Frontal cortex (tissue), 4 donors: ENCODE results near the gene FXYD6. TPM values are rescaled to one million over a fixed set of nuclear protein-coding genes. Genes with fewer than 3 reads are reported as not detected.

Experiments
- DNase-seq, 2 donors: peaks; one replicate each; pipeline ENCODE4 v3.0.0; 2012; ENCODE audit warnings: low spot score in 2 of 2
- FAIRE-seq: peaks from 2 replicates; lab custom pipeline; 2012; peaks lifted over from hg19 to GRCh38; lab: Jason Lieb, UNC
- total RNA-seq: library from RNA; depleted of rRNA; stranded (reverse); fragments of >200 nt; gene quantifications from one replicate; pipeline ENCODE4 v1.2.3, GENCODE V29; 2014
- donor health status: control.
- donor health status: control.
- donor health status: control.

The FXYD6 gene
- total RNA-seq, 1 donor from 2014 or later, result 69.3 TPM

- no peak for FAIRE-seq
Measured at GRCh38 chr11:117855912-117856651, 20.4 kb downstream of the FXYD6 start.

GRCh38 chr11:117855186-117855845 lies 21.1 kb downstream of the FXYD6 start:
- DNase-seq (no peak), FAIRE-seq (no peak)

More at GRCh38 chr11:117855912-117856651, 20.4 kb downstream of the FXYD6 start:
- DNase-seq, result no peak

- FAIRE-seq (no peak), DNase-seq (no peak)
Measured at GRCh38 chr11:117852309-117852708, 24.1 kb downstream of the FXYD6 start.

- FAIRE-seq (no peak), DNase-seq (no peak)
Measured at GRCh38 chr11:117851852-117852251, 24.6 kb downstream of the FXYD6 start.

GRCh38 chr11:117851106-117851505 lies 25.4 kb downstream of the FXYD6 start:
- DNase-seq (no peak), FAIRE-seq (no peak)

GRCh38 chr11:117849781-117850414 lies 26.6 kb downstream of the FXYD6 start:
- no peak for DNase-seq
- FAIRE-seq, result no peak

- FAIRE-seq, result no peak
Measured at GRCh38 chr11:117843666-117844484, 32.6 kb downstream of the FXYD6 start.

GRCh38 chr11:117842131-117842941 lies 34.1 kb downstream of the FXYD6 start:
- FAIRE-seq (no peak), DNase-seq (no peak)

More at GRCh38 chr11:117843666-117844484, 32.6 kb downstream of the FXYD6 start:
- DNase-seq, result peak; percentile 44 to 57

- FAIRE-seq, result no peak
- no peak for DNase-seq
Measured at GRCh38 chr11:117841551-117842031, 34.9 kb downstream of the FXYD6 start.

- DNase-seq, result no peak
- FAIRE-seq, result no peak
Measured at GRCh38 chr11:117840881-117841550, 35.4 kb downstream of the FXYD6 start.

GRCh38 chr11:117839936-117840813 lies 36.3 kb downstream of the FXYD6 start:
- FAIRE-seq, result no peak

GRCh38 chr11:117839380-117839881 lies 37.0 kb downstream of the FXYD6 start:
- DNase-seq (no peak), FAIRE-seq (no peak)

More at GRCh38 chr11:117839936-117840813, 36.3 kb downstream of the FXYD6 start:
- DNase-seq, result no peak

GRCh38 chr11:117838901-117839300 lies 37.6 kb downstream of the FXYD6 start:
- no peak for DNase-seq
- FAIRE-seq, result no peak

- FAIRE-seq, result no peak
- DNase-seq, result no peak
Measured at GRCh38 chr11:117837791-117838190, 38.7 kb downstream of the FXYD6 start.

- FAIRE-seq, result no peak
- DNase-seq, result no peak
Measured at GRCh38 chr11:117837070-117837776, 39.2 kb downstream of the FXYD6 start.

- DNase-seq (no peak), FAIRE-seq (no peak)
Measured at GRCh38 chr11:117836077-117836960, 40.1 kb downstream of the FXYD6 start.
